Measurements from ENCODE around the gene DUSP10.
A peak's percentile ranks its signal among the peaks of the same experiment; 100 is the strongest.

The DUSP10 gene

GRCh38 chr1:221741703-221742554 lies at the start of gene DUSP10:
Gene DUSP10 (minus strand): TSS chr1:221742089. CDS start chr1:221739744, 2,345 bp downstream.
- H3K4me3 ChIP-seq (ENCODE audit: low read length): peak within 1 kb of the TSS; percentile 97
- no peak; the same call in 1 of the 2 replicates for TF ChIP-seq CTCF (conservative IDR thresholded peaks at IDR 0.05; ENCODE audit: low read length)
- peak; percentile 100 for DNase-seq (ENCODE audit: low read depth)

GRCh38 chr1:221788466-221788865 lies 46.6 kb upstream of the DUSP10 start:
- no peak for DNase-seq (ENCODE audit: low read depth)
- TF ChIP-seq CTCF (conservative IDR thresholded peaks at IDR 0.05; ENCODE audit: low read length): no peak
- no peak overlapping the region for H3K4me3 ChIP-seq (ENCODE audit: low read length)

- no peak for DNase-seq (ENCODE audit: low read depth)
- no peak overlapping the region for H3K4me3 ChIP-seq (ENCODE audit: low read length)
- TF ChIP-seq CTCF (conservative IDR thresholded peaks at IDR 0.05; ENCODE audit: low read length): no peak
Measured at GRCh38 chr1:221786647-221787046, 44.8 kb upstream of the DUSP10 start.

GRCh38 chr1:221783936-221784335 lies 42.0 kb upstream of the DUSP10 start:
- no peak for TF ChIP-seq CTCF (conservative IDR thresholded peaks at IDR 0.05; ENCODE audit: low read length)
- no peak overlapping the region for H3K4me3 ChIP-seq (ENCODE audit: low read length)
- DNase-seq (ENCODE audit: low read depth): no peak

GRCh38 chr1:221783437-221783836 lies 41.5 kb upstream of the DUSP10 start:
- DNase-seq (ENCODE audit: low read depth): no peak
- no peak for TF ChIP-seq CTCF (conservative IDR thresholded peaks at IDR 0.05; ENCODE audit: low read length)
- no peak overlapping the region for H3K4me3 ChIP-seq (ENCODE audit: low read length)

- TF ChIP-seq CTCF (conservative IDR thresholded peaks at IDR 0.05; ENCODE audit: low read length): no peak
- no peak for DNase-seq (ENCODE audit: low read depth)
- H3K4me3 ChIP-seq (ENCODE audit: low read length): no peak overlapping the region
Measured at GRCh38 chr1:221782970-221783369, 41.1 kb upstream of the DUSP10 start.

- no peak overlapping the region for H3K4me3 ChIP-seq (ENCODE audit: low read length)
- DNase-seq (ENCODE audit: low read depth): peak; percentile 54
- no peak for TF ChIP-seq CTCF (conservative IDR thresholded peaks at IDR 0.05; ENCODE audit: low read length)
Measured at GRCh38 chr1:221782477-221782876, 40.6 kb upstream of the DUSP10 start.
